Fibroblast of pulmonary artery (primary cell): ENCODE results near the gene KAT6B.

Source experiments
- DNase-seq: peaks from one replicate; pipeline ENCODE4 v3.0.0-alpha.2; 2010; ENCODE audit warnings: low read depth
- H3K4me3 ChIP-seq: replicated peaks from 2 replicates; pipeline ENCODE4 v1.5.1; 2011; ENCODE audit warnings: low read depth, mild to moderate bottlenecking, control low read depth, low read length, moderate library complexity
- TF ChIP-seq, protein P1 (sequence below): IDR thresholded peaks from 2 replicates; pipeline ENCODE4 v1.5.1; 2011; ENCODE audit warnings: mild to moderate bottlenecking, control low read depth, low read length, inconsistent platforms; ENCODE audit errors: missing control alignments

KAT6B gene

GRCh38 chr10:75034714-75035258 is 208.4 kb downstream of the KAT6B start:
- TF ChIP-seq, protein P1, sequence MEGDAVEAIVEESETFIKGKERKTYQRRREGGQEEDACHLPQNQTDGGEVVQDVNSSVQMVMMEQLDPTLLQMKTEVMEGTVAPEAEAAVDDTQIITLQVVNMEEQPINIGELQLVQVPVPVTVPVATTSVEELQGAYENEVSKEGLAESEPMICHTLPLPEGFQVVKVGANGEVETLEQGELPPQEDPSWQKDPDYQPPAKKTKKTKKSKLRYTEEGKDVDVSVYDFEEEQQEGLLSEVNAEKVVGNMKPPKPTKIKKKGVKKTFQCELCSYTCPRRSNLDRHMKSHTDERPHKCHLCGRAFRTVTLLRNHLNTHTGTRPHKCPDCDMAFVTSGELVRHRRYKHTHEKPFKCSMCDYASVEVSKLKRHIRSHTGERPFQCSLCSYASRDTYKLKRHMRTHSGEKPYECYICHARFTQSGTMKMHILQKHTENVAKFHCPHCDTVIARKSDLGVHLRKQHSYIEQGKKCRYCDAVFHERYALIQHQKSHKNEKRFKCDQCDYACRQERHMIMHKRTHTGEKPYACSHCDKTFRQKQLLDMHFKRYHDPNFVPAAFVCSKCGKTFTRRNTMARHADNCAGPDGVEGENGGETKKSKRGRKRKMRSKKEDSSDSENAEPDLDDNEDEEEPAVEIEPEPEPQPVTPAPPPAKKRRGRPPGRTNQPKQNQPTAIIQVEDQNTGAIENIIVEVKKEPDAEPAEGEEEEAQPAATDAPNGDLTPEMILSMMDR: no peak
- H3K4me3 ChIP-seq: no peak overlapping the region
- DNase-seq: no peak

- no peak overlapping the region for H3K4me3 ChIP-seq
- peak; percentile 52 for DNase-seq
- TF ChIP-seq, protein P1: no peak
Measured at GRCh38 chr10:75035975-75036708, 209.7 kb downstream of the KAT6B start.

GRCh38 chr10:75037171-75038153 is 211.1 kb downstream of the KAT6B start:
- no peak for DNase-seq
- TF ChIP-seq, protein P1: no peak
- H3K4me3 ChIP-seq: no peak overlapping the region

GRCh38 chr10:75038335-75038734 is 211.9 kb downstream of the KAT6B start:
- DNase-seq: peak; percentile 72
- TF ChIP-seq, protein P1: no peak
- no peak overlapping the region for H3K4me3 ChIP-seq

DNA sequence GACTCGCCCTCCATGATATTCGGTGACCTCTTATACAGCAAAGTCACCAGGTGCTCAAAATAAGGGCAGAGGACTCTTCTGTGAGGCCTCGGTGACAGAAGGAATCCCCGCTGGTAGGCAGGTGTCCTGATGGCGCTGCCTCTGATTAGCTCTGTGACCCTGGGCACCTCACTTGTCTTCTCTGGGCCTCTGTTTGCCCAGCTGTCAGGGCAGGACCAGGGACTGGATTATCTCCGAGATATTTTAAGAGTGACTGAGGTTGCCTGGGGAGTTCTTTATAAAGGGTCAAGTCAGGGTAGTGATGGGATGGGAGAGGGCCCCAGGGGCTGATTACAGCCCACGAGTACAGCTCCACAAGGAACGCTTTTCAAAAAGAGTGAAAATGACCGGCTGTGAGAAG is 214.2 kb downstream of the KAT6B start:
- no peak for DNase-seq
- H3K4me3 ChIP-seq: no peak overlapping the region
- TF ChIP-seq, protein P1: no peak

GRCh38 chr10:75042292-75042974 is 216.0 kb downstream of the KAT6B start:
- DNase-seq: peak; percentile 49
- TF ChIP-seq, protein P1: no peak
- H3K4me3 ChIP-seq: no peak overlapping the region
